Peyer's patch (tissue), 4 donors: ENCODE results near the gene SMARCD1. TPM values are rescaled to one million over a fixed set of nuclear protein-coding genes. Genes with fewer than 3 reads are reported as not detected.

ENCODE experiments used
- DNase-seq, 3 donors: peaks; one replicate each; pipeline ENCODE4 v3.0.0-alpha.2; 2017 to 2019
- H3K27ac ChIP-seq, 4 donors: fragments of 200-600 bp; sonication (generic); one replicate each; pipeline ENCODE4 v1.5.1; 2016 to 2019
- H3K27me3 ChIP-seq, 2 donors: fragments of 200-600 bp; sonication (generic); one replicate each; pipeline ENCODE4 v1.5.1; 2019
- H3K36me3 ChIP-seq, 3 donors: fragments of 200-600 bp; sonication (generic); one replicate each; pipeline ENCODE4 v1.5.1; 2016 to 2019
- H3K4me1 ChIP-seq, 4 donors: fragments of 200-600 bp; sonication (generic); one replicate each; pipeline ENCODE4 v1.5.1; 2016 to 2019
- H3K4me3 ChIP-seq, 4 donors: fragments of 200-600 bp; sonication (generic); 1 replicate in 3 of 4; 2 replicates in 1 of 4; pipeline ENCODE4 v1.5.1; 2016 to 2019; ENCODE audit warnings: mild to moderate bottlenecking in 1 of 4
- H3K9me3 ChIP-seq, 4 donors: fragments of 200-600 bp; sonication (generic); one replicate each; pipeline ENCODE4 v1.5.1; 2016 to 2019; ENCODE audit warnings: mild to moderate bottlenecking in 1 of 4
- CTCF ChIP-seq, 6 experiments: fragments of 450-650 bp in 4 of 6; fragments of 200-600 bp in 2 of 6; sonication (generic) in 1 of 6; IDR thresholded peaks; one replicate each; pipeline ENCODE4 v1.5.1; 2017 to 2019; ENCODE audit warnings: antibody characterized with exemption in 6 of 6, mild to moderate bottlenecking in 3 of 6, moderate library complexity in 1 of 6
- POLR2A ChIP-seq, 2 donors: fragments of 450-650 bp; IDR thresholded peaks; one replicate each; pipeline ENCODE4 v1.5.1; 2017; ENCODE audit warnings: antibody characterized with exemption in 2 of 2, mild to moderate bottlenecking in 2 of 2, moderate library complexity in 2 of 2
- total RNA-seq, 4 donors: library from RNA; depleted of rRNA; stranded (reverse); fragments of >200 nt; gene quantifications; one replicate each; pipeline ENCODE4 v1.1.0, GENCODE V29; 2016

The SMARCD1 gene
- total RNA-seq, 4 donors from 2014 or later: 76.5 to 126 (median 95.1) TPM

- Histone ChIP-seq H3K27me3 (peaks cover 0 to under 1% of the 10 kb centered on the region in 2 donors), H3K4me1 (peaks cover 0 to 38% (median 5%) of the 10 kb centered on the region in 4 donors), H3K4me3 (no peak overlapping the region), H3K27ac (no peak overlapping the region), H3K36me3 (no peaks in the 10 kb centered on the region), H3K9me3 (no peaks in the 10 kb centered on the region)
- no peak for DNase-seq
- no peak for TF ChIP-seq POLR2A (IDR thresholded peaks at IDR 0.05)
- TF ChIP-seq CTCF (IDR thresholded peaks at IDR 0.05): no peak
Observed at GRCh38 chr12:50052964-50053363, 32.2 kb upstream of the SMARCD1 start.

GRCh38 chr12:50053583-50053982, 31.6 kb upstream of the SMARCD1 start:
- H3K27me3 ChIP-seq: peaks cover 0 to 4% of the 10 kb centered on the region in 2 donors
- H3K9me3 ChIP-seq: no peaks in the 10 kb centered on the region
- H3K27ac ChIP-seq: no peak overlapping the region
- peaks cover 0 to 42% (median 6%) of the 10 kb centered on the region in 4 donors for H3K4me1 ChIP-seq
- H3K36me3 ChIP-seq: no peaks in the 10 kb centered on the region
- no peak for DNase-seq
- H3K4me3 ChIP-seq: no peak overlapping the region
- TF ChIP-seq CTCF (IDR thresholded peaks at IDR 0.05) (no peak), POLR2A (IDR thresholded peaks at IDR 0.05) (no peak)

GRCh38 chr12:50055831-50056638, 29.1 kb upstream of the SMARCD1 start:
- no peaks in the 10 kb centered on the region for H3K36me3 ChIP-seq
- peaks cover 0 to 29% (median 6%) of the 10 kb centered on the region in 4 donors for H3K4me1 ChIP-seq
- no peaks in the 10 kb centered on the region for H3K9me3 ChIP-seq
- peak; percentile 46 to 96 (median 84) for TF ChIP-seq CTCF (IDR thresholded peaks at IDR 0.05)
- TF ChIP-seq POLR2A (IDR thresholded peaks at IDR 0.05): no peak
- peak overlapping the region in 1 of 4 donors; percentile 12 for H3K4me3 ChIP-seq
- no peak overlapping the region for H3K27ac ChIP-seq
- H3K27me3 ChIP-seq: peaks cover 0 to 4% of the 10 kb centered on the region in 2 donors
- DNase-seq: peak; percentile 40 to 71 (median 67)

- Histone ChIP-seq H3K27ac (no peak overlapping the region), H3K4me1 (peaks cover 0 to 25% (median 6%) of the 10 kb centered on the region in 4 donors), H3K4me3 (peak overlapping the region in 1 of 4 donors; percentile 83), H3K27me3 (peaks cover 0 to 4% of the 10 kb centered on the region in 2 donors), H3K36me3 (no peaks in the 10 kb centered on the region), H3K9me3 (no peaks in the 10 kb centered on the region)
- no peak for DNase-seq
- no peak for TF ChIP-seq POLR2A (IDR thresholded peaks at IDR 0.05)
- no peak for TF ChIP-seq CTCF (IDR thresholded peaks at IDR 0.05)
Observed at GRCh38 chr12:50056639-50056976, 28.5 kb upstream of the SMARCD1 start.

GRCh38 chr12:50057000-50057841, 27.9 kb upstream of the SMARCD1 start, which contains the start of gene ASIC1:
ASIC1 (plus strand) TSS chr12:50057596; CDS start chr12:50058767, 1,171 bp downstream.
- Histone ChIP-seq H3K36me3 (no peaks in the 10 kb centered on the region), H3K4me3 (peak within 1 kb of the TSS; percentile 45 to 83 (median 69)), H3K27ac (peak within 1 kb of the TSS in 1 of 4 donors; percentile 65), H3K4me1 (peaks cover 0 to 25% (median 6%) of the 10 kb centered on the region in 4 donors), H3K9me3 (no peaks in the 10 kb centered on the region), H3K27me3 (peaks cover 0 to 4% of the 10 kb centered on the region in 2 donors)
- TF ChIP-seq CTCF (IDR thresholded peaks at IDR 0.05): peak in 2 of 6 experiments; percentile 10 to 15
- no peak for TF ChIP-seq POLR2A (IDR thresholded peaks at IDR 0.05)
- DNase-seq: peak in 2 of 3 donors; percentile 73 to 75
